HL-60 (cell line): Measurements from ENCODE around the gene GBP7.

Experiments used
- CTCF ChIP-seq: IDR thresholded peaks from one replicate; pipeline ENCODE4 v1.5.1; 2011; ENCODE audit warnings: low read length, control low read depth, inconsistent platforms; ENCODE audit not compliant: insufficient read depth
- REST ChIP-seq: IDR thresholded peaks from 2 replicates; pipeline ENCODE4 v1.6.1; 2012; ENCODE audit warnings: low read depth; ENCODE audit not compliant: insufficient replicate concordance

- TF ChIP-seq CTCF (no peak), REST (no peak)
Measured at GRCh38 chr1:89104147-89104546, 71.7 kb downstream of the GBP7 start.
